Activated naive CD4-positive, alpha-beta T cell treated with anti-CD3 and anti-CD28 coated beads, Interleukin-2, amount 50 U/mL, for 72 hours (primary cell): ENCODE measurements around the gene IFNAR1. TPM values are rescaled to one million over a fixed set of nuclear protein-coding genes. Genes with fewer than 3 reads are reported as not detected.
"Not testable (repeated sequence)": the region's sequence is repeated elsewhere in the genome, so short reads cannot be mapped to it uniquely, and the experiment has no call there.

ENCODE experiments used
- ATAC-seq, 2 donors: fragments of 150-1000 bp; cut with Tn5 transposase; 2 replicates each; pipeline ENCODE4 v1.10.0; 2021; ENCODE audit warnings: mild to moderate bottlenecking in 2 of 2, moderate library complexity in 2 of 2
- DNase-seq, 2 donors: peaks; one replicate each; pipeline ENCODE4 v3.0.0; 2021 to 2022; ENCODE audit warnings: low spot score in 2 of 2
- H3K27ac Mint-ChIP-seq, 2 donors: one replicate each; pipeline ENCODE4 v1.8.0; 2022; ENCODE audit warnings: mild to moderate bottlenecking in 2 of 2, mixed read lengths in 2 of 2
- H3K36me3 Mint-ChIP-seq, 2 donors: one replicate each; pipeline ENCODE4 v1.8.0; 2022; ENCODE audit warnings: mixed read lengths in 2 of 2
- H3K9me3 Mint-ChIP-seq, 2 donors: one replicate each; pipeline ENCODE4 v1.8.0; 2022; ENCODE audit warnings: mixed read lengths in 2 of 2
- total RNA-seq, 2 donors: library from RNA; stranded (reverse); gene quantifications; one replicate each; pipeline ENCODE4 v1.2.3, GENCODE V29; 2022

IFNAR1 gene
- total RNA-seq, 2 donors from 2014 or later: 21.9 to 26.4 TPM

- Mint-ChIP-seq H3K36me3 (peaks cover 0 to 8% of the 10 kb centered on the region in 2 donors), H3K9me3 (no peaks in the 10 kb centered on the region), H3K27ac (no peak overlapping the region)
- no peak for DNase-seq
- no peak for ATAC-seq
Observed at GRCh38 chr21:33360281-33360680, 35.5 kb downstream of the IFNAR1 start.

GRCh38 chr21:33360881-33361602 is 36.3 kb downstream of the IFNAR1 start:
- peaks cover 0 to 2% of the 10 kb centered on the region in 2 donors for H3K9me3 Mint-ChIP-seq
- peak; percentile 85 to 90 for DNase-seq
- peaks cover under 1 to 7% of the 10 kb centered on the region in 2 donors for H3K36me3 Mint-ChIP-seq
- peak; percentile 81 to 82 for ATAC-seq
- peak overlapping the region; percentile 90 to 93 for H3K27ac Mint-ChIP-seq

GRCh38 chr21:33362044-33362555 is 37.3 kb downstream of the IFNAR1 start:
- H3K9me3 Mint-ChIP-seq: peaks cover 5 to 12% of the 10 kb centered on the region in 2 donors
- ATAC-seq: peak; percentile 76 to 80
- peak overlapping the region; percentile 63 to 93 for H3K27ac Mint-ChIP-seq
- H3K36me3 Mint-ChIP-seq: peaks cover 8 to 18% of the 10 kb centered on the region in 2 donors
- peak; percentile 56 to 76 for DNase-seq

- H3K27ac Mint-ChIP-seq, DNase-seq, ATAC-seq: not testable (repeated sequence)
- peaks cover 19 to 24% of the 10 kb centered on the region in 2 donors for H3K9me3 Mint-ChIP-seq
- peaks cover 23 to 34% of the 10 kb centered on the region in 2 donors for H3K36me3 Mint-ChIP-seq
Observed at GRCh38 chr21:33363911-33364609, 39.3 kb downstream of the IFNAR1 start.

GRCh38 chr21:33364830-33365229 is 40.1 kb downstream of the IFNAR1 start:
- DNase-seq: no peak
- ATAC-seq: no peak
- peaks cover 23 to 34% of the 10 kb centered on the region in 2 donors for H3K36me3 Mint-ChIP-seq

GRCh38 chr21:33367309-33367973 is 42.7 kb downstream of the IFNAR1 start:
- H3K36me3 Mint-ChIP-seq: peaks cover 23 to 34% of the 10 kb centered on the region in 2 donors
- H3K9me3 Mint-ChIP-seq: peaks cover 19 to 29% of the 10 kb centered on the region in 2 donors
- peak in 1 of 2 donors; percentile 60 for ATAC-seq
- peak in 1 of 2 donors; percentile 60 for DNase-seq
- H3K27ac Mint-ChIP-seq: peak overlapping the region in 1 of 2 donors; percentile 92

More at GRCh38 chr21:33364830-33365229, 40.1 kb downstream of the IFNAR1 start:
- Mint-ChIP-seq H3K9me3 (peaks cover 19 to 28% of the 10 kb centered on the region in 2 donors), H3K27ac (no peak overlapping the region)

GRCh38 chr21:33368124-33368523 is 43.4 kb downstream of the IFNAR1 start:
- peaks cover 19 to 29% of the 10 kb centered on the region in 2 donors for H3K9me3 Mint-ChIP-seq

GRCh38 chr21:33368576-33368975 is 43.8 kb downstream of the IFNAR1 start:
- H3K36me3 Mint-ChIP-seq: peaks cover 23 to 30% of the 10 kb centered on the region in 2 donors
- no peak for DNase-seq
- ATAC-seq: no peak
- H3K27ac Mint-ChIP-seq: peak overlapping the region in 1 of 2 donors; percentile 92
- H3K9me3 Mint-ChIP-seq: peaks cover 19 to 29% of the 10 kb centered on the region in 2 donors

More at GRCh38 chr21:33368124-33368523, 43.4 kb downstream of the IFNAR1 start:
- H3K36me3 Mint-ChIP-seq: peaks cover 23 to 30% of the 10 kb centered on the region in 2 donors
- DNase-seq: peak in 1 of 2 donors; percentile 40
- H3K27ac Mint-ChIP-seq: peak overlapping the region in 1 of 2 donors; percentile 92
- peak in 1 of 2 donors; percentile 21 for ATAC-seq

GRCh38 chr21:33369586-33369985 is 44.8 kb downstream of the IFNAR1 start:
- no peak for ATAC-seq
- H3K9me3 Mint-ChIP-seq: peaks cover 19 to 29% of the 10 kb centered on the region in 2 donors
- no peak for DNase-seq
- peaks cover 23 to 30% of the 10 kb centered on the region in 2 donors for H3K36me3 Mint-ChIP-seq
- peak overlapping the region in 1 of 2 donors; percentile 20 for H3K27ac Mint-ChIP-seq

- H3K36me3 Mint-ChIP-seq: peaks cover 23 to 30% of the 10 kb centered on the region in 2 donors
- no peak for DNase-seq
- peak overlapping the region in 1 of 2 donors; percentile 20 for H3K27ac Mint-ChIP-seq
- H3K9me3 Mint-ChIP-seq: peaks cover 19 to 29% of the 10 kb centered on the region in 2 donors
- ATAC-seq: no peak
Observed at GRCh38 chr21:33370305-33370704, 45.5 kb downstream of the IFNAR1 start.

GRCh38 chr21:33371366-33371765 is 46.6 kb downstream of the IFNAR1 start:
- ATAC-seq: no peak
- Mint-ChIP-seq H3K27ac (peak overlapping the region in 1 of 2 donors; percentile 66), H3K9me3 (peaks cover 19 to 23% of the 10 kb centered on the region in 2 donors), H3K36me3 (peaks cover 19 to 24% of the 10 kb centered on the region in 2 donors)
- DNase-seq: no peak

- Mint-ChIP-seq H3K36me3 (peaks cover 10 to 12% of the 10 kb centered on the region in 2 donors), H3K27ac (no peak overlapping the region), H3K9me3 (peaks cover 10 to 12% of the 10 kb centered on the region in 2 donors)
- no peak for DNase-seq
- no peak for ATAC-seq
Observed at GRCh38 chr21:33372582-33372981, 47.8 kb downstream of the IFNAR1 start.

GRCh38 chr21:33373451-33373850 is 48.7 kb downstream of the IFNAR1 start:
- Mint-ChIP-seq H3K36me3 (peaks cover 2 to 3% of the 10 kb centered on the region in 2 donors), H3K9me3 (peaks cover 3 to 6% of the 10 kb centered on the region in 2 donors), H3K27ac (no peak overlapping the region)
- ATAC-seq (no peak), DNase-seq (no peak)

- Mint-ChIP-seq H3K36me3 (no peaks in the 10 kb centered on the region), H3K27ac (no peak overlapping the region), H3K9me3 (peaks cover 0 to 5% of the 10 kb centered on the region in 2 donors)
- no peak for DNase-seq
- ATAC-seq: no peak
Observed at GRCh38 chr21:33374080-33374449, 49.3 kb downstream of the IFNAR1 start.

- Mint-ChIP-seq H3K9me3 (peaks cover 0 to 3% of the 10 kb centered on the region in 2 donors), H3K36me3 (no peaks in the 10 kb centered on the region), H3K27ac (no peak overlapping the region)
- ATAC-seq: peak; percentile 67 to 78
- DNase-seq: peak in 1 of 2 donors; percentile 39
Observed at GRCh38 chr21:33374450-33375096, 49.8 kb downstream of the IFNAR1 start.

- Mint-ChIP-seq H3K27ac (no peak overlapping the region), H3K36me3 (no peaks in the 10 kb centered on the region), H3K9me3 (no peaks in the 10 kb centered on the region)
- ATAC-seq (no peak), DNase-seq (no peak)
Observed at GRCh38 chr21:33375101-33375644, 50.4 kb downstream of the IFNAR1 start.
